Prostate gland (tissue), 2 donors: Measurements from ENCODE around the gene POU2F1.

Source experiments
- CTCF ChIP-seq, 4 experiments: fragments of 200-600 bp in 2 of 4; fragments of 450-650 bp in 2 of 4; sonication (generic) in 2 of 4; IDR thresholded peaks; 1 replicate in 3 of 4; 2 replicates in 1 of 4; pipeline ENCODE4 v1.5.1; 2016 to 2019; ENCODE audit warnings: antibody characterized with exemption in 4 of 4, mild to moderate bottlenecking in 2 of 4, moderate library complexity in 2 of 4
- POLR2A ChIP-seq: fragments of 450-650 bp; IDR thresholded peaks from one replicate; pipeline ENCODE4 v1.6.1; 2016; ENCODE audit warnings: antibody characterized with exemption, mild to moderate bottlenecking

DNA sequence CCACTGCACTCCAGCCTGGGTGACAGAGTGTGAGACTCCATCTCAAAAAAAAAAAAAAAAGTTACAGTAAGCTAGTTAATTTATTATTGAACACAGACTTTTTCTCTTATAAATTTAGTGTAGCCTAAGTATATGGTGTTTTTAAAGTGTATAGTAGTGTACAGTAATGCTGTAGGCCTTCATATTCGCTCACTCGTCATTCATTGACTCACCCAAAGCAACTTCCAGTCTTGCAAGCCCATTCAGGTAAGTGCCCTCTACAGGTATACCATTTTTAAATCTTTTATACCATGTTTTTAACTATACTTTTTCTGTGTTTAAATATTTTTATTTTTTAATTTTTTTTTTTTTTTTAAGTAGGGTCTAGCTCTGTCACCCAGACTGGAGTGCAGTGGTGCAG, 12.1 kb downstream of the POU2F1 start:
- TF ChIP-seq CTCF (IDR thresholded peaks at IDR 0.05) (no peak), POLR2A (no peak)
